ENCODE results near the gene TRIM41.
"Not testable (repeated sequence)": the region's sequence is repeated elsewhere in the genome, so short reads cannot be mapped to it uniquely, and the experiment has no call there.

The TRIM41 gene

DNA sequence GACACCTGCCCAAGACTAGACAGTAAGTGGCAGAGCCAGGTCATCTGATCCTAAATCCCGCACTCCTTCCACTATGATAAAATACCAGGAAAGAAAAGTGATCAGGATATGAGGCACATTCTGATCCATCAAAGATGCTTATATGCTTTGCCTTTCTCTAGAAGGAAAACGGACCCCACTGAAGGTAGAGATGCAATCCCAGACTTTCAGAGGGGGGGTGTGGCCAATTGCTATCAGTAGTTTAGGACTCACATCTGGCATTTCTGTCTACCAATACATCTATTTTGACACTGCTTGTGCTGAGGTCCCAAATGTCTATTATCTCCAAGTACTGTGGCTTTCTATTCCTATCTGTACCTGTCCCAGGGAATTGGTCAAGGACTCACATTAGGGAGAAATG, 36.2 kb downstream of the TRIM41 start:
- no peak for DNase-seq

- DNase-seq, result no peak
Observed at GRCh38 chr5:181259974-181260719, 37.1 kb downstream of the TRIM41 start.

DNA sequence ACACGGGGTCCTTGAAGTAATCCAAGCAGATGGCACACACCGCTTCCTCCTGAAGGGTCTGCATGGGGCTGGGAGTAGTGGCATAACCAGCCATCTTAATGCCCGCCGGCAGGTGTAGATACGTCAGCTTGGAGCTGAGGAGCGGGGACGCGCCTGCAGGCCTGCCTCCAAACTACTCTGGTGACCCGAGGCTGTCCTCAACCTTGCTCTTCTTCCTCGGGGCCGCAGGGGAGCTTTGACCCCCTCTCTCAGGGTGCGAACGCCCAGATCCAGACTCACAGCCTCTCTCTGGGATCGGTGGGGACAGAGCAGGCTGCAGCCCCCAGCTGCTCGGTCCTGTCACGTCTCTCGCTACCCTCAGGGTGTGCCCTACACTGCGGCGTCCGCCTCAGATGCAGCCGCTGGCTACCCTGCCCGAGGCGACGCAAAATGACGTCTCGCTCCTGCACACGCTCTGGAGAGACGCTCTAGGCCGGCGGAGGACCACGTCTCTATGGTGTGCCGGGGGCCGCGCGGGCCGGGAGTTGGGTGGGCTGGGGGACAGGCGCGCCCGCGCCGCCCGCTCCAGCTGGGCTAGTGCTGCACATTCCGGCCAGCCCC, 37.7 kb downstream of the TRIM41 start, which contains the start of gene TRIM52:
TSS of gene TRIM52 (minus strand) at position 424 of the 600 bp plus-strand sequence. CDS start at position 94, 330 bp downstream.
- peak; percentile 84 for DNase-seq

DNA sequence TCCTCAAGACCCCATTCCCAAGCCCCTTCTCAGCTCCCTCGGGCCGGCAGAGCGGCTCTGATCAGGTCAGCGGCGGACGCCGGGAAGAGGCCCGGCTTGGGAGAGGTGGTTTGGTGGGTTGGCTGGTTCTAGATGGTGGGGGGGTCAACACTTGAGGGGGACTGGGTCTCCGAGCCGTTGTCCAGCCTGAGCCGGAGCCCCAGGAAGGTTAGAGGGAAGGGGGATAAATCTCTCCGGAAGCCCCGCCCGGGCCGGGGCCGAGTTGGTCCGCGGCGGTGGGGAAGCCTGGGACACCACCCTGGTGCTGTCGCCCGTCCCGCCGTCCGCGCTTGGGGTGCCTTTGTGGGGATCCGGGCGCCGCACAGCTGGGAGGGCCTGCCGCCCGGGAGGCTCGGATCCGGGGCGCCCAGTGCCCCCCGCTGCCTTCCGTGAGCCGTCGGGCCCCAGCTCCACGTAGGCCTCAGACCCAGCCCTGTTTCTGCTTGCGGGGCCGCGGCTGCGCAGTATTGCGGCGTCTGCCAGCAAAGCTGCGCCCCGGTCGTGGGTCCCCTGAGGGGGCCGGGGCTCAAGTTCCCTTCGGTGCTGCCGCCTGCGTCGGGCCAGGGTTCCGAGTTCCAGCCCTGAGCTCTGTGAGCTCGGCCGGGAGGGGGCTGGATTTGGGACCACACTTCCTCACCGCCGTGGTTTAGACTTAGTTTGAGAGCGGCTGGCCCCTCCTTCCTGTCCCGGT, 38.4 kb downstream of the TRIM41 start:
- DNase-seq, result peak; percentile 80

DNA sequence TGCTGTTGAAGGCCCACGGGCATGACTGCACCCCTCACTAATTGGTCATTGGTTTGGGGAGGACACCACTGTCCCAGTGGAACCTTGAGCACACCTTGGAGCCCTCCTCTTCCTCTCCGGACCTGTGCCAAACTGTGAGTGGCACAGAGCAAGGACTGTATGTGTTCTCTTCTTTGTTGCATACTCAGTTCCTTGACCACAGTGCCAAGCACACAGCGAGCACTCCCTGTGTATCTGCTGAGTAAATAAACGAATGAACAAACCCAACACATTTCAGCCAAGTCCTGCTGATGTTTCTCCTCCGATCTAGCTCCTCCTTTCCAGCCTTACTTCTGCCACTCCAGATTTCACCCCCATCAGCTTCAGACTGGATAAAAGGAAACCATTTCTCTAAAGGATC, 40.6 kb downstream of the TRIM41 start:
- no peak for DNase-seq

GRCh38 chr5:181265092-181265671, 42.1 kb downstream of the TRIM41 start:
- no peak for DNase-seq

DNA sequence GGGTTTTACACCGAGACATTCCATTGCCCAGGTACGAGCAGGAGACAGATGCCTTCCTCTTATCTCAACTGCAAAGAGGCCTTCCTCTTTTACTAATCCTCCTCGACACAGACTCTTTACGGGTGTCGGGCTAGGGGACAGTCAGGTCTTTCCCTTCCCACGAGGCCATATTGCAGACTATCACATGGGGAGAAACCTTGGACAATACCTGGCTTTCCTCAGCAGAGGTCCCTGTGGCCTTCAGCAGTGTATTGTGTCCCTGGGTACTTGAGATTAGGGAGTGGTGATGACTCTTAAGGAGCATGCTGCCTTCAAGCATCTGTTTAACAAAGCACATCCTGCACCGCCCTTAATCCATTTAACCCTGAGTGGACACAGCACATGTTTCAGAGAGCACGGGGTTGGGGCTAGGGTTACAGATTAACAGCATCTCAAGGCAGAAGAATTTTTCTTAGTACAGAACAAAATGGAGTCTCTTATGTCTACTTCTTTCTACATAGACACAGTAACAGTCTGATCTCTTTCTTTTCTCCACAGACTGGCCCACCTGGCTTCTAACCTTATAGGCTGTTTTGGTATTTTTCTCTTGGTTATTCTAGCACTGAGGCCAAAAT, 44.3 kb downstream of the TRIM41 start:
- DNase-seq, result not testable (repeated sequence)

DNA sequence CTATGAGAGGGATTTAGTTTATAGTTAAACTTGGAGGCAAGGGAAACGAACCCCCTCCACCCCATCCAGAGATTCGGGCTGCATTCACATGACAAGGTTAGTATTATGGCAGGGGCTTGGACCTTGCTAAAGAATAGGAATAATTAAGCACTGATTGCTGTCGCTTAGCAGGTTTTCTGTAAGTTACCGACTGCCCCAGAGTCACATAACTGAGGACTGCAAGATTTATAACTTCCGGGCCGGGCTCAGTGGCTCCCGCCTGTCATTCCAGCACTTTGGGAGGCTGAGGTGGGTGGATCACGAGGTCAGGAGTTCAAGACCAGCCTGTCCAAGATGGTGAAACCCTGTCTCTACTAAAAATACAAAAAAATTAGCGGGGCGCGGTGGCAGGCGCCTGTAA, 44.8 kb downstream of the TRIM41 start:
- not testable (repeated sequence) for DNase-seq

GRCh38 chr5:181271081-181271480, 48.0 kb downstream of the TRIM41 start:
- no peak for DNase-seq

- DNase-seq, result not testable (repeated sequence)
Observed at GRCh38 chr5:181273433-181273744, 50.3 kb downstream of the TRIM41 start.

GRCh38 chr5:181280251-181280762, 57.2 kb downstream of the TRIM41 start:
- DNase-seq, result no peak

DNA sequence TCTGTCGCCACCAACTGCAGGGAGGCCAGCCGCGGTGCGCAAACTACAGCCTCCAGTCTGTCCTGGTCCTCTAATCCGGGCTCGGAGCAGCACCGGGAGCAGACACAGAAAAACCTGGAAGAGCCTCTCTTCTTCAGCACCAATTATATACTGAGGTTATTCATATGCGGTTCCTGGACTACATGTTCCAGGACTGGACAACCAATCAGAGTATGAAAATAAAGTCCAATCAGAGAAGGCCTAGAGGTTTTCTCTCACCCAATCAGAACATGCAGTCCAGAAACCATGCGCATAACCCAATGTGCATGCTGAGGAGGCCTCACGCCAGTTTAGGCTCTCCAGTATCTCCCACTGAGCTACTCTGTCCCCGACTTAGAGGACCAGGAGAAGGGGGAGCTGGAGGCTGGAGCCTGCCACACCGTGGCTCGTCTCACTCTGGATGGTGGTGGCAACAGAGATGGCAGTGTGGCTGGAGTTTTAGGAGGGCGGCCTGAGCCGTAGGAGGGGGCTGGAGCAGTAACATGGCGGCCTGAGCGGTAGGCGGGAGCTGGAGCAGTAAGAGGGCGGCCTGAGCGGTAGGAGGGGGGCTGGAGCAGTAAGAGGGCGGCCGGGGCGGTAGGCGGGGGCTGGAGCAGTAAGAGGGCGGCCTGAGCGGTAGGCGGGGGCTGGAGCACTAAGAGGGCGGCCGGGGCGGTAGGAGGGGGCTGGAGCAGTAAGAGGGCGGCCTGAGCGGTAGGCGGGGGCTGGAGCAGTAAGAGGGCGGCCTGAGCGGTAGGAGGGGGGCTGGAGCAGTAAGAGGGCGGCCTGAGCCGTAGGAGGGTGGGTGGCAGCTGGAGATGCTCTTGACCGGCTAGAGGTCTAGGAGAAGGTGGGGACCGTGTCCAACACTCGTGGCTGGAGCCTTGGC, 58.2 kb downstream of the TRIM41 start:
- no peak for DNase-seq

DNA sequence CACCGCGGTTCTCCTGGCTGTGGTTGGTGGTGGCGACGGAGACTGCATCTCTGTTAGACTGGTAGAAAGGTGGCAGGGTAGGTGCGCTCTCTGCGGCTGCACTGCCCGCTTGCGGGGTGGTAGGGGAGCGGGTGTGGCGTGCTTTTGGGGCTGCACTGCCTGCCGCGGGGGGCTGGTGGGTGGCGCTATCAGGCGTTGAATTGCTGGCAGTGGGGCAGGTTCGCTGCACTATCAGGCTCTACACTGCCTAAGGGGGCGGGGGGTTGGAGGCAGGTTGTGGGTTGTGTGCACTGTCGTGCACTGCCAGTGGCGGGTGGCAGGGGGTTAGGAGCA, 58.9 kb downstream of the TRIM41 start:
- DNase-seq, result no peak

DNA sequence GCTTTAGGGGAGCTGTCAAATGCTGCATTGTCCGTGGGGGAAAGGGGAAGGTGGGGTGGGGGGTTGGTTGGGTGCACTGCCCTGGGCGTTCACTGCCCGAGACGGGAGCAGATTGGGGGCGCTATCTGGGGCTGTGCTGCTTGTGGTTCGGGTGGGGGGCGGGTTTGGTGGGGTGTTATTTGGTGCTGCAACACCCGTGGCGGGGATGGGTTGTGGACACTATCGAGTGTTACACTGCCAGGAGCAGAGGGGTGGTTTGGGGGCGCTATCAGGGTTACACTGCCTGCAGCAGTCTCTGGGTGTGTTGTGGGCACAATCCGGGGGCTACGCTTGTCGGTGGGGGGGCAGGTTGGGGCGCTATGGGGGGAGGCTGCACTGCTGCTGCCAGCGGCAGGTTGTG, 59.3 kb downstream of the TRIM41 start:
- DNase-seq, result not testable (repeated sequence)

- no peak for DNase-seq
Observed at GRCh38 chr5:181282874-181283273, 59.8 kb downstream of the TRIM41 start.

- DNase-seq, result no peak
Observed at GRCh38 chr5:181283347-181283746, 60.3 kb downstream of the TRIM41 start.

- DNase-seq, result not testable (repeated sequence)
Observed at GRCh38 chr5:181283841-181284755, 61.0 kb downstream of the TRIM41 start.

All from activated CD4-positive, CD25-positive, alpha-beta regulatory T cell treated with anti-CD3 and anti-CD28 coated beads, Interleukin-2, amount 50 U/mL, for 72 hours (primary cell).